ENCODE data around the gene DTNBP1.

- TF ChIP-seq CTCF (IDR thresholded peaks at IDR 0.05; ENCODE audit: low read length) (no peak), EZH2 (optimal IDR thresholded peaks at IDR 0.05; ENCODE audit: low read depth, low read length) (no peak)
Measured at GRCh38 chr6:15685619-15686018, 22.8 kb upstream of the DTNBP1 start.
